ENCODE measurements around the gene SPINK1.

DNA sequence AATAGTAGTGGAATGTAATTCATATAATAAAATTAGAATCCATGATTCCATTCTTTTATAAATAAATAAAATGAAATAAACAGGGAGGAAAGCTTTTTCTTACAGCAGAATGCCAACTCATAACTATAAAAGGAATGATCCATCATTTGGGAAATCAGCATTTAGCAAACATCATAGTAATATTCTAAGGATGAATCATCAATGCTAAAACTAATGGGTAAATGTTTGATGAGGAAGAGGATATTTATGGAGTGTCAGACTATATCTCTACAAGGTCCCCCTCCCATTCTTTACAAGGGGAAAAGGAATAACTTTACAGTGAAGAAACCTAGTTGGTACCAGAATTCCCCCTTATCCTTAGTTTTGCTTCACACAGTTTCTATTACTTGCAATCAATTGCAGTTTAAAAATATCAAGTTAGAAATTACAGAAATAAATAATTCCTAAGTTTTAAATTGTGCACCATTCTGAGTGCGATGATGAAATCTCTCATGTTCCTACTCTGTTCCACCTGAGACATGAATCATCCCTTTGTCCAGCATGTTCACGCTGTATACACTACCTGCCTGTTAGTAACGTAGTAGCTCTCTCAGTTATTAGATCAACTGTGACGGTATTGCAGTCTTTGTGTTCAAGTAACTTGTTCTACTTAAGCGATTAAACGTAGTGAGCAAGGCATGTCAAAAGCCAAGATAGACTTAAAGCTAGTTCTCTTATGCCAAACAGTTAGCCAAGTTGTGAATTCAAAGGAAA, 34.7 kb downstream of the SPINK1 start:
- TF ChIP-seq, protein P1, sequence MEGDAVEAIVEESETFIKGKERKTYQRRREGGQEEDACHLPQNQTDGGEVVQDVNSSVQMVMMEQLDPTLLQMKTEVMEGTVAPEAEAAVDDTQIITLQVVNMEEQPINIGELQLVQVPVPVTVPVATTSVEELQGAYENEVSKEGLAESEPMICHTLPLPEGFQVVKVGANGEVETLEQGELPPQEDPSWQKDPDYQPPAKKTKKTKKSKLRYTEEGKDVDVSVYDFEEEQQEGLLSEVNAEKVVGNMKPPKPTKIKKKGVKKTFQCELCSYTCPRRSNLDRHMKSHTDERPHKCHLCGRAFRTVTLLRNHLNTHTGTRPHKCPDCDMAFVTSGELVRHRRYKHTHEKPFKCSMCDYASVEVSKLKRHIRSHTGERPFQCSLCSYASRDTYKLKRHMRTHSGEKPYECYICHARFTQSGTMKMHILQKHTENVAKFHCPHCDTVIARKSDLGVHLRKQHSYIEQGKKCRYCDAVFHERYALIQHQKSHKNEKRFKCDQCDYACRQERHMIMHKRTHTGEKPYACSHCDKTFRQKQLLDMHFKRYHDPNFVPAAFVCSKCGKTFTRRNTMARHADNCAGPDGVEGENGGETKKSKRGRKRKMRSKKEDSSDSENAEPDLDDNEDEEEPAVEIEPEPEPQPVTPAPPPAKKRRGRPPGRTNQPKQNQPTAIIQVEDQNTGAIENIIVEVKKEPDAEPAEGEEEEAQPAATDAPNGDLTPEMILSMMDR (conservative IDR thresholded peaks at IDR 0.05; ENCODE audit: low read length) = no peak
- TF ChIP-seq EZH2phosphoT487 (IDR thresholded peaks at IDR 0.05; ENCODE audit: borderline replicate concordance) = no peak

Data from Loucy (cell line).